Liver (tissue), 9 donors: ENCODE measurements around the gene SLC43A3. TPM values are rescaled to one million over a fixed set of nuclear protein-coding genes. Genes with fewer than 3 reads are reported as not detected.

Experiments used
- DNase-seq: peaks from one replicate; pipeline ENCODE4 v3.0.0-alpha.2; 2017; ENCODE audit warnings: low spot score
- H3K27ac ChIP-seq, 2 donors: one replicate each; pipeline ENCODE4 v1.7.0; 2013; ENCODE audit warnings: inconsistent platforms in 2 of 2, low read length in 2 of 2, control low read depth in 1 of 2, low read depth in 1 of 2, mild to moderate bottlenecking in 1 of 2
- H3K27me3 ChIP-seq, 4 donors: one replicate each; pipeline versions ENCODE4 v1.6.1 to v1.7.0; 2013; ENCODE audit warnings: low read length in 3 of 4, inconsistent platforms in 1 of 4, mild to moderate bottlenecking in 1 of 4, moderate library complexity in 1 of 4; ENCODE audit not compliant: control insufficient read depth in 4 of 4, insufficient read depth in 4 of 4
- H3K36me3 ChIP-seq, 4 donors: one replicate each; pipeline versions ENCODE4 v1.6.1 to v1.7.0; 2013; ENCODE audit warnings: low read length in 3 of 4, mild to moderate bottlenecking in 3 of 4, low read depth in 1 of 4, moderate library complexity in 1 of 4; ENCODE audit not compliant: control insufficient read depth in 4 of 4, insufficient read depth in 3 of 4
- H3K4me1 ChIP-seq, 4 donors: one replicate each; pipeline versions ENCODE4 v1.6.1 to v1.7.0; 2013; ENCODE audit warnings: low read length in 3 of 4, mild to moderate bottlenecking in 3 of 4, moderate library complexity in 1 of 4; ENCODE audit not compliant: control insufficient read depth in 4 of 4, insufficient read depth in 4 of 4
- H3K4me3 ChIP-seq, 3 donors: one replicate each; pipeline versions ENCODE4 v1.6.1 to v1.7.0; 2013; ENCODE audit warnings: low read length in 3 of 3, control low read depth in 1 of 3, low read depth in 1 of 3, mild to moderate bottlenecking in 1 of 3
- H3K9ac ChIP-seq, 2 donors: one replicate each; pipeline ENCODE4 v1.7.0; 2013; ENCODE audit warnings: low read length in 2 of 2, mild to moderate bottlenecking in 2 of 2, moderate library complexity in 2 of 2, control low read depth in 1 of 2, low read depth in 1 of 2
- H3K9me3 ChIP-seq, 4 donors: one replicate each; pipeline versions ENCODE4 v1.6.1 to v1.7.0; 2013; ENCODE audit warnings: low read length in 3 of 4; ENCODE audit not compliant: control insufficient read depth in 4 of 4
- EGR1 ChIP-seq, 2 donors: IDR thresholded peaks; 2 replicates each; pipeline ENCODE4 v1.6.1; 2016 to 2018; ENCODE audit warnings: antibody characterized with exemption in 2 of 2, low read depth in 2 of 2
- FOXA1 ChIP-seq: IDR thresholded peaks from 2 replicates; pipeline ENCODE4 v1.6.1; 2016; ENCODE audit warnings: antibody characterized with exemption
- FOXA2 ChIP-seq: IDR thresholded peaks from 2 replicates; pipeline ENCODE4 v1.6.1; 2016; ENCODE audit warnings: antibody characterized with exemption
- GABPA ChIP-seq, 2 donors: IDR thresholded peaks in 1 of 2; conservative IDR thresholded peaks in 1 of 2; 2 replicates each; pipeline ENCODE4 v1.6.1; 2016; ENCODE audit warnings: antibody characterized with exemption in 2 of 2, mild to moderate bottlenecking in 1 of 2, moderate library complexity in 1 of 2
- HNF4A ChIP-seq, 2 donors: conservative IDR thresholded peaks; 2 replicates each; pipeline ENCODE4 v1.6.1; 2016; ENCODE audit warnings: antibody characterized with exemption in 2 of 2, mild to moderate bottlenecking in 2 of 2
- HNF4G ChIP-seq: IDR thresholded peaks from 2 replicates; pipeline ENCODE4 v1.6.1; 2016; ENCODE audit warnings: antibody characterized with exemption
- JUND ChIP-seq, 2 donors: IDR thresholded peaks; 2 replicates each; pipeline ENCODE4 v1.6.1; 2016; ENCODE audit warnings: antibody characterized with exemption in 2 of 2
- NR2F2 ChIP-seq: IDR thresholded peaks from 2 replicates; pipeline ENCODE4 v1.6.1; 2016; ENCODE audit warnings: antibody characterized with exemption
- RAD21 ChIP-seq, 2 donors: IDR thresholded peaks; 2 replicates each; pipeline ENCODE4 v1.6.1; 2016; ENCODE audit warnings: antibody characterized with exemption in 2 of 2, mild to moderate bottlenecking in 2 of 2
- RXRA ChIP-seq, 2 donors: IDR thresholded peaks; 2 replicates each; pipeline ENCODE4 v1.6.1; 2017 to 2018; ENCODE audit warnings: antibody characterized with exemption in 2 of 2, mild to moderate bottlenecking in 1 of 2
- SP1 ChIP-seq: IDR thresholded peaks from 2 replicates; pipeline ENCODE4 v1.6.1; 2018; ENCODE audit warnings: antibody characterized with exemption, mild to moderate bottlenecking
- TAF1 ChIP-seq: conservative IDR thresholded peaks from 2 replicates; pipeline ENCODE4 v1.6.1; 2016; ENCODE audit warnings: antibody characterized with exemption, mild to moderate bottlenecking
- YY1 ChIP-seq: IDR thresholded peaks from 2 replicates; pipeline ENCODE4 v1.6.1; 2016; ENCODE audit warnings: antibody characterized with exemption, mild to moderate bottlenecking
- WGBS: extraction: QIAGEN DNeasy Blood & Tissue Kit; methylation state at CpG from one replicate; pipeline ENCODE4 v1.1.7; 2013; 5-methylcytosine and 5-hydroxymethylcytosine counted together
- polyA plus RNA-seq, 2 donors: library from polyadenylated mRNA; stranded (reverse) in 1 of 2; unstranded in 1 of 2; fragments of 200-250 nt in 1 of 2; fragments of >200 nt in 1 of 2; fragmentation: Nextera tagmentation in 1 of 2; extraction: Ambion mirVana in 1 of 2; gene quantifications; one replicate each; pipeline versions ENCODE4 v1.2.1 to v1.2.3, GENCODE V29; 2013 to 2015
- total RNA-seq, 2 donors: library from RNA; depleted of rRNA; stranded (reverse); fragments of >200 nt; gene quantifications; one replicate each; pipeline ENCODE4 v1.2.3, GENCODE V29; 2014
- TF ChIP-seq, protein P1 (sequence below): fragments of 150-350 bp; IDR thresholded peaks from 2 replicates; pipeline ENCODE4 v1.5.1; 2017; ENCODE audit warnings: improper control_type of control experiment, low read depth, low read length; ENCODE audit not compliant: missing input control
- TF ChIP-seq, protein P2 (sequence below): IDR thresholded peaks from 2 replicates; pipeline ENCODE4 v1.6.1; 2016; ENCODE audit warnings: antibody characterized with exemption
- TF ChIP-seq, protein P3 (sequence below): IDR thresholded peaks from 2 replicates; pipeline ENCODE4 v1.6.1; 2016; ENCODE audit warnings: antibody characterized with exemption, mild to moderate bottlenecking
- TF ChIP-seq, protein P4 (sequence below): IDR thresholded peaks from 2 replicates; pipeline ENCODE4 v1.6.1; 2016; ENCODE audit warnings: antibody characterized with exemption
- donor health status: healthy.
- donor health status: healthy.
- donor health status: healthy.
- donor health status: healthy.
- donor health status: healthy.

Gene SLC43A3
- total and polyA plus RNA-seq, 4 donors, result 47.2 to 152 (median 93.0) TPM

DNA sequence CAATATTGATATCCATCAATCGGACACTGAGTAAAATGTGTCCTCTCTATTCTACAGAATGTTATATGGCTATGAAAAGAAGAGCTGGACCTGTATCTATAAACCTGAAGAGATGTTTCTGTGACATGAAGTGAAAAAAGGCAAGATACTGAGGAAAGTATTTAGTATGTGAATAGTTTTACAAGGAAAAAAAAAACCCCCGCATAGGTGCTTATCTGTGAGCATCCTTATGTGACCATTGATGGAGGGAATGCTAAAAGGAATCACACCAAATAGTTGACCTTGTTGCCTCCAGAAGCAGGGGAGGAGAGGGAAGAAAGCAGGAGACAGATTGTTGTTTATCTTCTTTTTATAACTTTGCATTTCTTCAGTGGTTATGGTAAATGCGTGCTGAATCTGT lies 35.8 kb downstream of the SLC43A3 start:
- no peaks in the 10 kb centered on the region for H3K9me3 ChIP-seq
- H3K4me3 ChIP-seq, result no peak overlapping the region
- no peak overlapping the region for H3K9ac ChIP-seq
- H3K4me1 ChIP-seq, result no peaks in the 10 kb centered on the region
- H3K27ac ChIP-seq, result no peak overlapping the region
- no peaks in the 10 kb centered on the region for H3K36me3 ChIP-seq
- WGBS, result 96% methylated on average over 3 of the region's 3 CpGs
- TF ChIP-seq EGR1 (IDR thresholded peaks at IDR 0.05; ENCODE audit: low read depth in 2 of 2) (no peak), TAF1 (no peak), NR2F2 (no peak), FOXA2 (no peak), RAD21 (IDR thresholded peaks at IDR 0.05) (no peak), FOXA1 (no peak), JUND (IDR thresholded peaks at IDR 0.05) (no peak), RXRA (IDR thresholded peaks at IDR 0.05) (no peak), SP1 (no peak), YY1 (no peak)
- TF ChIP-seq, protein P1, sequence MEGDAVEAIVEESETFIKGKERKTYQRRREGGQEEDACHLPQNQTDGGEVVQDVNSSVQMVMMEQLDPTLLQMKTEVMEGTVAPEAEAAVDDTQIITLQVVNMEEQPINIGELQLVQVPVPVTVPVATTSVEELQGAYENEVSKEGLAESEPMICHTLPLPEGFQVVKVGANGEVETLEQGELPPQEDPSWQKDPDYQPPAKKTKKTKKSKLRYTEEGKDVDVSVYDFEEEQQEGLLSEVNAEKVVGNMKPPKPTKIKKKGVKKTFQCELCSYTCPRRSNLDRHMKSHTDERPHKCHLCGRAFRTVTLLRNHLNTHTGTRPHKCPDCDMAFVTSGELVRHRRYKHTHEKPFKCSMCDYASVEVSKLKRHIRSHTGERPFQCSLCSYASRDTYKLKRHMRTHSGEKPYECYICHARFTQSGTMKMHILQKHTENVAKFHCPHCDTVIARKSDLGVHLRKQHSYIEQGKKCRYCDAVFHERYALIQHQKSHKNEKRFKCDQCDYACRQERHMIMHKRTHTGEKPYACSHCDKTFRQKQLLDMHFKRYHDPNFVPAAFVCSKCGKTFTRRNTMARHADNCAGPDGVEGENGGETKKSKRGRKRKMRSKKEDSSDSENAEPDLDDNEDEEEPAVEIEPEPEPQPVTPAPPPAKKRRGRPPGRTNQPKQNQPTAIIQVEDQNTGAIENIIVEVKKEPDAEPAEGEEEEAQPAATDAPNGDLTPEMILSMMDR, result no peak
- no peaks in the 10 kb centered on the region for H3K27me3 ChIP-seq
- DNase-seq, result no peak

DNA sequence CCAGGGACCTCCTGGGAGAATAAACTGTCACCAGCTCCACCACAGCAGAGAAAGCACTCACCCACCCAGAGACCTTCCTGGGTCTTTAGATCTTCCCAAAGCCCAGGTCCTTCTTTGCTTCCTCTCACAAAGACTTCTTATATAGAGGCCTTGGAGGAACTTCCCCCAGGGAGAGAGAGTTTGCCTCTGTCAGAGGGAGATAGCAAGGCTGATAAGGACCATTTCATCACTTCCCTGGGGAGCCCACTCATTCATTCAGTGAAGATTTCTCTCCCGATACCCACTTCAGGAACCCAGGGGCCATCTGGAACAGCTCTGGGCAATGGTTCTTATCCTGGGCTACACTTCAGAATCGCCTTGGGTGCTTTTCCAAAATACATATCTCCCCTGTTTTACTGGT lies 36.4 kb downstream of the SLC43A3 start, which contains the start of gene PRG2:
PRG2 (minus strand) TSS at position 116 of the 400 bp plus-strand sequence. CDS start 706 bp downstream, outside the sequence.
- DNase-seq, result no peak
- TF ChIP-seq, protein P2, sequence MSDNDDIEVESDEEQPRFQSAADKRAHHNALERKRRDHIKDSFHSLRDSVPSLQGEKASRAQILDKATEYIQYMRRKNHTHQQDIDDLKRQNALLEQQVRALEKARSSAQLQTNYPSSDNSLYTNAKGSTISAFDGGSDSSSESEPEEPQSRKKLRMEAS, result no peak
- TF ChIP-seq, protein P3, sequence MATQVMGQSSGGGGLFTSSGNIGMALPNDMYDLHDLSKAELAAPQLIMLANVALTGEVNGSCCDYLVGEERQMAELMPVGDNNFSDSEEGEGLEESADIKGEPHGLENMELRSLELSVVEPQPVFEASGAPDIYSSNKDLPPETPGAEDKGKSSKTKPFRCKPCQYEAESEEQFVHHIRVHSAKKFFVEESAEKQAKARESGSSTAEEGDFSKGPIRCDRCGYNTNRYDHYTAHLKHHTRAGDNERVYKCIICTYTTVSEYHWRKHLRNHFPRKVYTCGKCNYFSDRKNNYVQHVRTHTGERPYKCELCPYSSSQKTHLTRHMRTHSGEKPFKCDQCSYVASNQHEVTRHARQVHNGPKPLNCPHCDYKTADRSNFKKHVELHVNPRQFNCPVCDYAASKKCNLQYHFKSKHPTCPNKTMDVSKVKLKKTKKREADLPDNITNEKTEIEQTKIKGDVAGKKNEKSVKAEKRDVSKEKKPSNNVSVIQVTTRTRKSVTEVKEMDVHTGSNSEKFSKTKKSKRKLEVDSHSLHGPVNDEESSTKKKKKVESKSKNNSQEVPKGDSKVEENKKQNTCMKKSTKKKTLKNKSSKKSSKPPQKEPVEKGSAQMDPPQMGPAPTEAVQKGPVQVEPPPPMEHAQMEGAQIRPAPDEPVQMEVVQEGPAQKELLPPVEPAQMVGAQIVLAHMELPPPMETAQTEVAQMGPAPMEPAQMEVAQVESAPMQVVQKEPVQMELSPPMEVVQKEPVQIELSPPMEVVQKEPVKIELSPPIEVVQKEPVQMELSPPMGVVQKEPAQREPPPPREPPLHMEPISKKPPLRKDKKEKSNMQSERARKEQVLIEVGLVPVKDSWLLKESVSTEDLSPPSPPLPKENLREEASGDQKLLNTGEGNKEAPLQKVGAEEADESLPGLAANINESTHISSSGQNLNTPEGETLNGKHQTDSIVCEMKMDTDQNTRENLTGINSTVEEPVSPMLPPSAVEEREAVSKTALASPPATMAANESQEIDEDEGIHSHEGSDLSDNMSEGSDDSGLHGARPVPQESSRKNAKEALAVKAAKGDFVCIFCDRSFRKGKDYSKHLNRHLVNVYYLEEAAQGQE, result no peak
- TF ChIP-seq, protein P4, sequence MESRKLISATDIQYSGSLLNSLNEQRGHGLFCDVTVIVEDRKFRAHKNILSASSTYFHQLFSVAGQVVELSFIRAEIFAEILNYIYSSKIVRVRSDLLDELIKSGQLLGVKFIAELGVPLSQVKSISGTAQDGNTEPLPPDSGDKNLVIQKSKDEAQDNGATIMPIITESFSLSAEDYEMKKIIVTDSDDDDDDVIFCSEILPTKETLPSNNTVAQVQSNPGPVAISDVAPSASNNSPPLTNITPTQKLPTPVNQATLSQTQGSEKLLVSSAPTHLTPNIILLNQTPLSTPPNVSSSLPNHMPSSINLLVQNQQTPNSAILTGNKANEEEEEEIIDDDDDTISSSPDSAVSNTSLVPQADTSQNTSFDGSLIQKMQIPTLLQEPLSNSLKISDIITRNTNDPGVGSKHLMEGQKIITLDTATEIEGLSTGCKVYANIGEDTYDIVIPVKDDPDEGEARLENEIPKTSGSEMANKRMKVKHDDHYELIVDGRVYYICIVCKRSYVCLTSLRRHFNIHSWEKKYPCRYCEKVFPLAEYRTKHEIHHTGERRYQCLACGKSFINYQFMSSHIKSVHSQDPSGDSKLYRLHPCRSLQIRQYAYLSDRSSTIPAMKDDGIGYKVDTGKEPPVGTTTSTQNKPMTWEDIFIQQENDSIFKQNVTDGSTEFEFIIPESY, result no peak
- TF ChIP-seq SP1, result no peak
- no peak for TF ChIP-seq HNF4A (conservative IDR thresholded peaks at IDR 0.05)
- no peak for TF ChIP-seq EGR1 (IDR thresholded peaks at IDR 0.05; ENCODE audit: low read depth in 2 of 2)
- no peak for TF ChIP-seq JUND (IDR thresholded peaks at IDR 0.05)
- TF ChIP-seq GABPA (IDR thresholded peaks at IDR 0.05 in 1 of 2, conservative IDR thresholded peaks at IDR 0.05 in 1 of 2), result no peak
- TF ChIP-seq FOXA1, result no peak
- TF ChIP-seq HNF4G, result no peak
- no peak for TF ChIP-seq YY1
- TF ChIP-seq RXRA (IDR thresholded peaks at IDR 0.05), result no peak
- TF ChIP-seq FOXA2, result no peak
- TF ChIP-seq RAD21 (IDR thresholded peaks at IDR 0.05), result no peak
- no peak for TF ChIP-seq TAF1
- no peak within 1 kb of the TSS for H3K4me3 ChIP-seq
- H3K27me3 ChIP-seq, result no peaks in the 10 kb centered on the region
- no peak within 1 kb of the TSS for H3K27ac ChIP-seq
- no peaks in the 10 kb centered on the region for H3K9me3 ChIP-seq
- H3K9ac ChIP-seq, result no peak within 1 kb of the TSS
- H3K4me1 ChIP-seq, result no peaks in the 10 kb centered on the region
- no peaks in the 10 kb centered on the region for H3K36me3 ChIP-seq
- WGBS, result 86% methylated on average over 2 of the region's 2 CpGs
